ENCODE measurements around the gene FGGY.
"Not testable (repeated sequence)": the region's sequence is repeated elsewhere in the genome, so short reads cannot be mapped to it uniquely, and the experiment has no call there.

FGGY gene

DNA sequence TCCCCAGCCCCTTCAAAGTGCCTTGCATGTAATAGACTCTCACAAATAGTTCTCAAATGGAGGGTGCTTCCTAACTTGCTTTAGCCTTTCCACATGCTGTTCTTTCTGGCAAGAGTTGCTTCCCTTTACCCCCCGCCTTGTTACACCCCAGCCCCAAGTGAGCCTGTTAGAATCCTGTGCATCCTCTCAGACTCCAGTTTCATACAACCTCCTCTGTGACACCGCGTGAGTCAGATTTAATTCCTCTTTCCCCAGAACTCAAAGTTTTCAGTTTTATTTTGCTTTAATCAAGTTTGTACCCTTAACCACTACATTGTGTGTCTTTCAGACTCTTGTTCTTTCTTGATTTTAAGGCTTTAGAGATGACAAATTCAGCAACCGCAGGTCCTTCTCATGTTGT lies 283.4 kb downstream of the FGGY start:
- no peak for DNase-seq (ENCODE audit: low spot score)

DNA sequence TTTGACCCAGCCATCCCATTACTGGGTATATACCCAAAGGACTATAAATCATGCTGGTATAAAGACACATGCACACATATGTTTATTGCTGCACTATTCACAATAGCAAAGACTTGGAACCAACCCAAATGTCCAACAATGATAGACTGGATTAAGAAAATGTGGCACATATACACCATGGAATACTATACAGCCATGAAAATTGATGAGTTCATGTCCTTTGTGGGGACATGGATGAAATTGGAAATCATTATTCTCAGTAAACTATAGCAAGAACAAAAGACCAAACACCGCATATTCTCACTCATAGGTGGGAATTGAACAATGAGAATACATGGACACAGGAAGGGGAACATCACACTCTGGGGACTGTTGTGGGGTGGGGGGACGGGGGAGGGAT lies 295.5 kb downstream of the FGGY start:
- DNase-seq (ENCODE audit: low spot score), result not testable (repeated sequence)

DNA sequence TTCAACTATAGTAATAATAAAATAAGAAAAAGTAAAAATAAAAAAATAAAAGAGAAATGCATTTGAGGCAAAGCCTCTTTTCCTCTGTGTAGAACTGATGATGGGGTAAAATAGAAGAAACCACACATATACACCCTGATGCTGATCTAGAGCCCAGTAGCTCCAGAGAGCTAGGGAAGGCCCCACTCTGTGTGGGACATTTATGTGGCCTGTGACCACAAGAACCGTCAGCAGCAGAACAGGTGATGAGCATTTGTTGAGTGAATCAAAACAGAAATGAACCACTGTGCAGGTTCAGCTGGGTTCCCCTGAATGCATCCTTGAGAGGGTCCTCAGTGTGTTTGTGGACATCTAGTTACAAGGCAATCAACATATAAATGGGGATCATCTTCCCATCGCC lies 296.0 kb downstream of the FGGY start:
- no peak for DNase-seq (ENCODE audit: low spot score)

DNA sequence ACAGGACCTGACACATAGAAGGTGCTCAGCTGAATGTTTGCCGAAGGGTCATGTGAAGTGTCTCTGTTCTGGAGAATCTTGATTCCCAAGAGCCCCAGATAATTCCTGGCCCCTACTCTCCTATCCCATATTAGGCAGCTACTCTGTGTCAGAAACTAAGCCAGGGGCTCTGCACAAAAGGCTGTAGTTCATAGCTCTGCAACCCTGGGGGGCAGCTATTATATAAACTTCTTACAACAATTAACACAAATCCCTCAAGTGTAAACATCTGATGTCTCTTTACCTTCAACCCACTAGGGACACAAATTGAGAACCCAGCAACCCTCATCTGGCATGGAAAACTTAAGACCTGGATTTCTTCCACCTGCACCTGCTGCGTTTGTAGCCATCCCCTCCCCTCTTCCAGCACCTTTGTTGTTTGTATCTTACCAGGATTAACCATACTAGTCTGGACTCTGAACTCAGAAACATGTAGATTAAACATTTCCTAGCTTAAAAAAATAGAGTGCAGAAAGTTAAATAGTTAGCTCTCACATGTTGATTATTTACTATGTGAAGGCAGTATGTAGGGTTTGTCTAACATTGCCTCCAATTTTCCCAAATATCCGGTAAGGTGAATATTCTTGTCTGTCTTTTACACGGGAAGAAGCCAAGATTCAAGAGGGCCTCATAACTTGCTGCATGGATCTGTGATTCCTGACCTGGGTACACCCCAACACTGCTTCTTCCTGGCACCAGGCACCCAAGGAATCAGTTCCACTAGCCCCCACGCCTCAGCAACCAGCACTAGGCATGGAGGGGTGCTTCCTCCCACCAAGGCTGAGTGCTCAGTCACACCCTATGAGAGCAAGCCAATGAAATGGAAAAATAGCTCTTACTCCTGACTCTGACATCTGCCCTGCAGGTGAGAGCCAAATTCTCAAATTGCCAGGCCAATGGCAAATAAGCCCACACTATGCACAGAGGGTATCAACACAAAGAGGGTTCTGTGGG lies 297.2 kb downstream of the FGGY start:
- DNase-seq (ENCODE audit: low spot score), result no peak

DNA sequence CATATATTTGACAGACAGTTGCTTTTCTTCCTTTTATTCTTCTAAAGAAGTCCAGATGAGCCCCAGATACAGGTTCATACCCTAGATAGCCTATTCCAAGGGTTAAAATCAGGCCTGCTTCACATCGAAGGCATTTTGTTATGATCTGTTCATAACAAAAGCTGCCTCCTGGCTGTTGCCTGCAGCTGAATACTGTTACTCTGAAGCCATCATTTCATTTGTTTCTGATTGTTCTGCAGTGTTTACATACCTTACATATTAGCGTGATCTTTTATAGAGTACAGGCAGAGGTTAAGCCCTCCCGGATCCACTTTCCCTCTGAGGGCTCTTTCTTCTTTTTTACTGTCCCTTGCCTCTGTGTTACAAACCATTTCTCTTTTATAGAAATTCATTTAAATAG lies 298.9 kb downstream of the FGGY start:
- DNase-seq (ENCODE audit: low spot score), result no peak

DNA sequence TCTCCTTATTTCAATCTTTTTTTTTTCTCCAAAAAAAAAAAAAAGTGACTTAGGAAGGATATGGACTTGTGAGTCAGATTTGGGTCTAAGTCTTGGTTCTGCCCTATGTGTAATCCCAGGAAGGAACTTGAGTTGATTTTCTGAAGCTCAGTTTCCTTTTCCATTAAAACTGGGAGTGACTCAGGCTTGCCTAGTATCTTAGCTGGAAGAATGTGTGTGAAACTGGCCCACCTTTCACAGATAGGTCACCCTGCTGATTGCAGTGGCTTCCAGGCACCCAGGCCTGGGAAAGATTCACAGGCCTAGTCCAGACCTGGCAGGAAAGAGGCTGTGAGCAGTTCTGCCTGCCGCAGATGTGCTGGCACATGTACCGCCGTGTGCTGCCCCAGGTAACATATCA lies 299.5 kb downstream of the FGGY start:
- no peak for DNase-seq (ENCODE audit: low spot score)

DNA sequence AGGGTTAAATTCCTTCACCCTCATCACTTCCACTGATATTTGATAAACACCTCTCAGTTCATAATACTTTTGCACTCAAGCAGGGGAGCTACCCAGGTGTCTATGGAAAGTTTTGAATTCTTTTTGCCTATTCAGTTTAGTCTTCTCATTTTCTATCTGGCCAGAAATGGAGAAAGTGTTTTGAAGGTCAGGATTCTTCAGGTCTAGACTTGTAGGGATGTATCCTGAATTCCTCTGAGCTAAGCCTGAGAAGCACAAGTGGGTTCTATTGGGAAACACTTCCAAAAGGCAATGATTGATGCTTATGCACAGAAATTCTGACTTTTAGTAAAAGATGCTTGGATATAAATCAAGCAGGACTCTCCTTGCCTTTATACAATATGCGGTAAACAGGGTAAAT lies 300.1 kb downstream of the FGGY start:
- no peak for DNase-seq (ENCODE audit: low spot score)

DNA sequence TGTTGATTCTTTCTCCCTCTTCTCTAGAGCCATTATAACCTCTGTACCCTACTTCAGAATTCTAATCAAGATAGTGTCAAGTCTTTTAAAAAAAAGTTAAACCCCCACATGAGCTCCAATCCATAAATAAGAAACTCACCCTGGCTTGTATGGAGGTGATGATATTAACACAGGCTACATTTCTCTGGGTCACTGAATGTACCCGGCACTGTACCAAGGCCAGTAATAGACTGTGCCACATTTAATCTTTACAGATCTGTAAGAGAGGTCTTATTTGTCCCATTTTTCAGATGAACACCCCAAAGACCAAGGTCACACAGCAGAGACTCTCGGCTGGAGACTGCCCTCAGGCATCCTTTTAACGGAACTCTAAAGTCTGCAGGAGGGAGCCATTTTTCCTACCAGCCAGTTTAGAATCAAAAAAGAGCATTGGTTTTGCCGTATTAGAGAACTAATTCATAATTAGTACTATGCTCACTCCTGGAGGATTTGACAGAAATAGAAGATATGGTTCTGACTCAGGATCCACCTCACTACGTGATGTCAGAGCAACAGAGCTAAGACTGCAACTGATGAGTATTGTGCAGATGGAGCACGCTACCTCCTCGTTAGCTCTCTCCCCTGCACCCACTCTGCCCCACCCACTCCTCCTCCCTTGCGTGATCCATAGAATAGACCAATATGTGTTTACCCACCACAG lies 300.7 kb downstream of the FGGY start:
- DNase-seq (ENCODE audit: low spot score), result no peak

DNA sequence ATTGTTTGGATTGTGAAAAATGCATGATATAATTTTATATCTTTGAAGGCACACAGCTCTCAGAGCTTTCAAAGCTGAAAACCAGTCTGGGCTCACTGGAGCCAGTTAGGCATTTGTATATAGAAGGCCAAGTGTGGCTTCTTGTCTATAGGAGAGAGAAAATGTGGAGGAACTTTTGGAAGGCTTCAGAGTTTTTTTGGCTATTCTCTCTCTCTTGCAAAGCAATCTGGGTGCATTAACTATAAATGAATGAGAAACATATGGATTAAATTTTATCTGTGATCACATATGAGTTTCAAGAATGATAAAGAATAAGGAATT lies 301.2 kb downstream of the FGGY start:
- no peak for DNase-seq (ENCODE audit: low spot score)

DNA sequence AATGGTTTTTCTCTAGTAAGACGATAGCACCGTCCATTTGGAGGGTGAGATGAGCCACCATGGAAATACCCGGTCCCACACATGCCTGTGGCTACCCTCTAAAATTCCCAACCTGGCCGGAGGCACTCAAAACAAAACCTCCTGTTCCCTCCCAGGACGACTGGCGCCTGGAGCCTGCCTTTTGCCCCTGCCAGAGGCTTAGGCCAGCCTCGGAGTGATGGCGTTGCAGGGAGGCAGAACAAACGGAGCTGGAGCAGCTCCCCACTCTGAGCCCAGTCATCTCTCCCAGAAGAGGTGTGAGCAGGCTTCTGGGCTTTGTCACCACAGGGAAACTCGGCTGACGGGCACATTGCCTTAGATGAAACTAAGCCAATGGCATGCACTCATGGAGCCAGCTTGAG lies 304.1 kb downstream of the FGGY start:
- no peak for DNase-seq (ENCODE audit: low spot score)

DNA sequence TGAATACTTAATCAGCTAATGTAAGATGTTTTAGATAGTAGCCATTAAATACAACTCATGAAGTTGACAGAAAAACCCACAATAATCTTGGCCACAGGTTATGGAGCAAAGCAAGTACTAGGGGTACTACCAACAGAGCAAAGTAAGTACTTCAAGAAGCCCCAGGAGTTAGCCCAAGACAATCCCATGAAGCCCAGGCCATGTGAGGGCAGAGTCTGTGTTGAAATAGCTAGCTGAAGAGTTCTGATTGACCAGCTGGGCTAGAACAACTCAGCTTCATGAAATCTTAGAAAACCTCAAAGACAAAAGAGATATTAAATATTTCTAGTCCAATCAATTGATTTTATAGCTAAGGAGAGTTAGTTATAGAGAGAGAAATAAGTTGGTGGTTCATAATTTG lies 304.9 kb downstream of the FGGY start:
- DNase-seq (ENCODE audit: low spot score), result no peak

DNA sequence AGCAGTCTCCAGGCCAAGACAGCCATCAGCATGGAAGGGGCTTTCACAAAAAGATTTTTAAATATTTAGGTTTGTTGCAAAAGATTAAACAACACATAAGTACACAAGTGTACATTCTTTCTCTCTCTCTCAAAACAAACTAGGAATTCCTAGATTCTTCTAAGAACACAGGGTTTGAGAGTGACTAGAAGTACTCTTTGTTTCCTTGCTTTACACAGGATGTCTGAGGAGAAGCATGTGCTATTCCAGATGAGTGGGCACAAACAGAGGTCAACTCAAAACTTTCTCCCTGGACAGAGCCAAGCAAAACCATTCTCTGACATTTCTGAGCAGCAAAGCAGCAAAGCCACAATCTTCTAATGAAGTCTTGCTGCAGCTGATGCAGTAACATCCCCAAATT lies 307.3 kb downstream of the FGGY start:
- DNase-seq (ENCODE audit: low spot score), result no peak

DNA sequence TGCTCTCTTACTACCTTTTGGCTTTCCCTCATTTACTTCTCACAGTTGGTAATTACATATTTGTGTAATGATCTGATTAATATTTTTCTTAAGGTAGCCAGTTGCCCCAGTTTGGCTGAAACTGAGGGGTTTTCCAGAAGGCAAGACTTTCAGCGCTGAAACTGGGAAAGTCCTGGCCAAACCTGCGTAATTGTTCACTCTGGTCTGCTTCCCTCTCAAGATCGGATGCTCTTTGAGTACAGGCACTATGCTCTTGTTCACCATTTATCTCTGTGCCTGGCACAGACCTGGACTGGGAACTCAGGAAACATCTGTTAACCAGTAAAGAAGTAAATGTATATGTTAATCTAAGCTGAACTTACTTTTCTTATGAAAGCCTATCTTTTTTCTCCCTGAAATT lies 308.3 kb downstream of the FGGY start:
- DNase-seq (ENCODE audit: low spot score), result no peak

DNA sequence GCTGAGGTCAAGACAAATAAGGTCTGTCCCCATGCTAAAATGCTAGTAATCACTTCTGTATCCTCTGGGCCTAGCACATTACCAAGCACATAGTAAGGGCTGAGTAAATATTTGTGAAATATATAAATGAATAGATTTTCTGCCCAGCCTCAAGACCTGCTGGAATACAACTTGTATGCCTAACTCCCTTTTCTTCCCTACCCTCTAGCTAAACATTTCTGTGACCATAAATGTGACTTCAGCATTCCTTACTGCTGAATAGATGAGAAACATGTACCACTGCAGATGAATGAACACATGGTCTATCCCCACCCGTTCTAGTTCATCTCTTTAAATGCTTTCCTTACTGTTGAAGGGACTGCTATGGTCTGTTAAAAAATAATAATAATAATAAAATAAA lies 308.9 kb downstream of the FGGY start:
- no peak for DNase-seq (ENCODE audit: low spot score)

DNA sequence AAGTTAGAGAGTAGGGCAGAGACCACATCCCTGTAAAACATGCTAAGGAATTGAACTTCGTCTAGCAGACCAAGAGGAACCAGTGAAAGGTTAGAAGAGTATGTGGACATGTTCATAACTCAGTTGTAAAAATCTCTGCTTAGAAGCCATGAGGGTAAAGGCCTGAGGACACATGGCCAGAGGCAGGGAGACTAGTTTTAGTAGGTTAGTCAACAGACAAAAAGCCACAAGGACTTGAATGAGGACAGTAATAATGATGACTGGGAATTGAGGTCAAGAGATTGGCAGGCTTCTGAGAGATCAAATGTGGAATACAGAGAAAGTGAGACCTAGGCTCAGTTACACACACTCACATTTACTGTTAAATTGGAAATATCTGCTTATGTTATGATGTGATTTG lies 312.4 kb downstream of the FGGY start:
- no peak for DNase-seq (ENCODE audit: low spot score)

DNA sequence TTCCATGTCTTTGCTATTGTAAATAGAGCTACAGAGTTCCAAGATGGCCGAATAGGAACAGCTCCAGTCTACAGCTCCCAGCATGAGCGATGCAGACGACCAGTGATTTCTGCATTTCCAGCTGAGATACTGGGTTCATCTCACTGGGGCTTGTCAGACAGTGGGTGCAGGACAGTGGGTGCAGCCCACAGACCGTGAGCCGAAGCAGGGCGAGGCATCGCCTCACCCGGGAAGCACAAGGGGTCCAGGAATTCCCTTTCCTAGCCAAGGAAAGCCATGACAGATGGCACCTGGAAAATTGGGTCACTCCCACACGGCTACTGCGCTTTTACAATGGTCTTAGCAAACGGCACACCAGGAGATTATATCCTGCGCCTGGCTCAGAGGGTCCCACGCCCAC lies 313.6 kb downstream of the FGGY start:
- DNase-seq (ENCODE audit: low spot score), result not testable (repeated sequence)

DNA sequence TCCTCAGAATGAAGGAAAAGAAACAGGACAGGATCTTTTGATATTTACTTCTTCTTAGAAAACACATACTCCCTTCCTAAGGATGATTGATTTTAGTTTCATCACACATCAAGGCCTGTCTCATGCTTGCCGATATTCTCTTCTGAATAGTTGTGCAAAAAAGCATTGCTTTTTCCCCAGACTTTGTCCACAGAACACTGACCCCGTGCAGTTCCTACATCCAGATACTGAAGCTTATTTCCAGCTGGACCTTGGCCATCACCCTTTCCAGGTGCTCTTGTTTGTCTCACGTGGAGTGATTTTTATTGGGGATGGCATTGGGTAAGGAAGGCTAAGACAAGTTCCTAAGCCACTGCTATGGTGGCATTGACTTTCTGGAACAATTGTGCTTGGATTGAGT lies 320.5 kb downstream of the FGGY start:
- DNase-seq (ENCODE audit: low spot score), result no peak

DNA sequence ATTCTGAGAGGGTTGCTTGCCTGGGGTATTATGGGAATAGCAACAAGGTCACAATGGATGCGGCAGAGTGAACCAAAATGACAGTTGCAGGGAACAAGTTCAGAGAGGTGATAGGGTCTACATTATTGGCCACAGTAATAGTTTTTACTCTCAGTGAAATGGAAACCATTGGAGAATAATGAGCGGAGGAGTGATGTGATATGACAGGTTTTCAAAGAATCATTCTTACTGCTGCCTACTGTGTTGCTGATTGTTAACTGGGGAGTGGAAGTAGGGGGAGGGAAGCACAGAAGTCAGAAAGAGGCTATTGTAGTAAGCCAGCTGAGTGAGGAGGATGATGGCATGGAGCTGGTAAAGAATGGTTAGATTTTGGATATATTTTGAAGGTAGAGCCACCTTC lies 322.7 kb downstream of the FGGY start:
- no peak for DNase-seq (ENCODE audit: low spot score)

DNA sequence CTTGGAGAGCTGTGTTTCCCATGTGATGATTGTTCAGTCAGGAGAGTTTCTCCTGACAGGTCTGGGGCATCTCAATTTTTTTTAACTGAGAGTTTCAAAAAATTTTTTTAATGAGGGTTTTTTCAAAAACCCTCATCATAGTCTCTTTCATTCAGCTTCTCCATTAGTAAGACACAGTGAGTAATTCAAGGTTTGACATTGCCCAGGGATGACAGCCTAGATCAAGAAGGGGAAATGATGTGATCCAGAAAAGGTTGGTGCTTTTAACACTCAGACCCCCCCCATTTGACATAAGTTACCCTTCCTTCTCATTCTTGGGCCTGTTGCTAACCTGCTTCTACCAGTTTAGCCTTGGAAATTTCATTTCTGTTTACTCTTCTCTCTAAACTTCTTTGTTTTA lies 328.5 kb downstream of the FGGY start:
- no peak for DNase-seq (ENCODE audit: low spot score)

DNA sequence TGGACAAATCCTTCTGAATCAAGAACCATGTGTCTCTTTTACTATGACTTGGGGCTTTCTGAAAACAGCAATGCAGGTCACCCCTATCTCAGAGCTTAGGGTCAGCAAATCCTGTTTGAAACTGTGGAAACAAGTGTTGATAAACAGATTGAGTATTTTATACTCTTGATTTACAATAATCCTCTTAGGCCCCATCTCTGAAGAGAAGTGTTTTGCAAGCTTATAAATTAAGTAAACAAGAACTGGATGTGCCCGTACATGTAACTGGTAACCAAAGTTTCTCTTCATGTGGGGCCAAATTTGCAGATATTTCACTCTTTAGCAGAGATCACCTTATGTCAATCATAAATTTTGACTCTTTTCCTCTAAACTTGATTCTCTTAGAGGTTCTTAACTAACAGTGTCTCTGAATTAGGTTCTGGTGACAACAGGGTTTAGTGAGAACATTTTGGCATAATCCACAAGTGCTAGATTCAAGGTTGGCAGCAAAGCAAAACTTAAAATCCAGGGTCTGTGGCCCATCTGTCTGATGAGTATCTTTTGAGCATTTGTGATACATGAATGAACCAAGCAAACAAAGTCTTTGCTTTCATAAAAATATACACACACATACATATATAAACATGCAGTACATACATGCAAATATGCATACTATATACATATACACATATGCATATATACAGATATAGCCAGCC lies 334.8 kb downstream of the FGGY start:
- DNase-seq (ENCODE audit: low spot score), result no peak

DNA sequence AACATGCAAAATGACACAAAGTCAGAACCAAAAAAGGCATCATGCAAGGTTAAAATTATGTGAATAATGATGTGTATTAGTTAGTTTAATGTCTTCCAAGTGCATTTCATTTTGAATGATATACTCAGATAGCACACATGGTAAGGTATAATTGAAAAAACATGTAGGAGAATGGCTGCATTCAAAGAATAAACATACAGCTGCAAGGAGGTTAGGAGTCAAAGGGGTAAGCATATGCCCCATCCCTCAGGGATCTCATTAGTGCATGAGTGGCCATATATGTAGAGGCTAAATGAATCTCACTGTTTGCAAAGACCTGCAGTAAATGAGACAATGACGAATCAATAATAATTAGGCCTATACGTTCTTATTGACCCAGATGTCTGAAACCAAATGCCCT lies 338.2 kb downstream of the FGGY start:
- DNase-seq (ENCODE audit: low spot score), result no peak

DNA sequence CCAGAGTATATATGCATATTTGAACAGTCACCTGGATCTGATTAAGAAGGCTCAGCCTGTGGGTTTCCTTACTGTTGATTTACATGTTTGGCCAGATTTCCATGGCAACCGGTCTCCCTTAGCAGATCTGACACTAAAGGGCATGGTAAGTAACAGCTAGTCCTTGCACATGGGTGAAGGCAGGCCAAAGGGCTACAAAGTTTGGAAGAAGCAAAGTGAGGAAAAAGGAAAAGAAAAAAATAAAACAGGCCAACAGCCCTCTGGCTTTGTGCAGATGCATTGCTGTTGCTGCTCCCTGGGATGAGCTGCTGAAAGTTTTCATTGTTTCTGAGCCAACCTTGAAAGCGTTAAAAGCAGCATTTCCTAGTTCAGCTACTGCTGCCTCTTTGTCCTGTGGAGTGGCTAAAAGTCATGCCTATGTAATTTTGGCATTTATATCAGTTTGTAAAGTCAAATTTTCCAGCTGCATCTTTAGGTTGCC lies 341.4 kb downstream of the FGGY start:
- DNase-seq (ENCODE audit: low spot score), result no peak

DNA sequence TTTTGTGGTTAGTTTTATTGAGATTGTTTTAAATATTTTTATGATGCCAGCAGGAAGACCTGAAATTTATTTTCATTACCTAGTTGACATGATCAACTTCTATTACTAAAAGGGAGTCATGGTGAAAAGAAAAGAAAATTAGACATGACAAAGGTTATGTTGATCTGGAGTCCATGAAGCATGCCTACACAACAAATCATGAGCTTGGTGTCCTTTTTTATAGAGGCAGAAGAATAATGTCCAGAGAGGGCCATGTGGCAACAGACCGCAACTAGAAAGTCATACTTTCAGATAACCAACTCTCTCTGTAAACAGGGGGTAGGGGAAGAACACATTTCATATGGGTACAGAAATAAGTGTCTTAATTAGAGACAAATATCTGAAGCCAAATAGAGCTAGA lies 342.4 kb downstream of the FGGY start:
- no peak for DNase-seq (ENCODE audit: low spot score)

All from HuH-7.5 (cell line).